Subcutaneous adipose tissue (tissue), 4 donors: ENCODE measurements around the gene MRPL36. TPM values are rescaled to one million over a fixed set of nuclear protein-coding genes. Genes with fewer than 3 reads are reported as not detected.

Source experiments
- CTCF ChIP-seq: fragments of 450-650 bp; IDR thresholded peaks from one replicate; pipeline ENCODE4 v1.5.1; 2016; ENCODE audit warnings: low read depth, mild to moderate bottlenecking, control low read depth, antibody characterized with exemption, moderate library complexity
- total RNA-seq, 4 donors: library from RNA; depleted of rRNA; stranded (reverse); fragments of >200 nt; gene quantifications; one replicate each; pipeline ENCODE4 v1.1.0, GENCODE V29; 2016

The MRPL36 gene
- total RNA-seq, 4 donors from 2014 or later: 27.9 to 56.1 (median 42.7) TPM

- no peak for TF ChIP-seq CTCF
Observed at GRCh38 chr5:1817261-1818043, 17.8 kb upstream of the MRPL36 start.

- no peak for TF ChIP-seq CTCF
Observed at GRCh38 chr5:1815881-1816292, 16.2 kb upstream of the MRPL36 start.

GRCh38 chr5:1815071-1815786 is 15.6 kb upstream of the MRPL36 start:
- TF ChIP-seq CTCF: no peak

- TF ChIP-seq CTCF: no peak
Observed at GRCh38 chr5:1814183-1815020, 14.8 kb upstream of the MRPL36 start.

- TF ChIP-seq CTCF: no peak
Observed at GRCh38 chr5:1810581-1811101, 11.0 kb upstream of the MRPL36 start.

- TF ChIP-seq CTCF: no peak
Observed at GRCh38 chr5:1809416-1810035, 9.9 kb upstream of the MRPL36 start.
